NCI-H1694 (cell line): ENCODE measurements around the gene PPARG.
"Not testable (repeated sequence)": the region's sequence is repeated elsewhere in the genome, so short reads cannot be mapped to it uniquely, and the experiment has no call there.

Experiments
- DNase-seq: peaks from one replicate; lab custom pipeline; 2025; lab: John Stamatoyannopoulos, UW

PPARG gene

GRCh38 chr3:12288182-12289129 lies at the start of gene PPARG:
PPARG (plus strand) TSS chr3:12289070; CDS start chr3:12379712, 90,642 bp downstream.
- no peak for DNase-seq

GRCh38 chr3:12239301-12239700 lies 49.6 kb upstream of the PPARG start:
- DNase-seq: no peak

GRCh38 chr3:12242772-12243171 lies 46.1 kb upstream of the PPARG start:
- no peak for DNase-seq

GRCh38 chr3:12246497-12247163 lies 42.2 kb upstream of the PPARG start:
- no peak for DNase-seq

- DNase-seq: no peak
Measured at GRCh38 chr3:12247411-12247810, 41.5 kb upstream of the PPARG start.

- no peak for DNase-seq
Measured at GRCh38 chr3:12249519-12249918, 39.4 kb upstream of the PPARG start.

GRCh38 chr3:12252889-12253288 lies 36.0 kb upstream of the PPARG start:
- no peak for DNase-seq

GRCh38 chr3:12253516-12254343 lies 35.1 kb upstream of the PPARG start:
- DNase-seq: no peak

- DNase-seq: no peak
Measured at GRCh38 chr3:12255393-12255792, 33.5 kb upstream of the PPARG start.

GRCh38 chr3:12258911-12259310 lies 30.0 kb upstream of the PPARG start:
- no peak for DNase-seq

GRCh38 chr3:12262173-12262572 lies 26.7 kb upstream of the PPARG start:
- not testable (repeated sequence) for DNase-seq

GRCh38 chr3:12265508-12265907 lies 23.4 kb upstream of the PPARG start:
- no peak for DNase-seq

GRCh38 chr3:12266038-12266437 lies 22.8 kb upstream of the PPARG start:
- DNase-seq: no peak

- DNase-seq: no peak
Measured at GRCh38 chr3:12267376-12268030, 21.4 kb upstream of the PPARG start.

GRCh38 chr3:12268049-12268735 lies 20.7 kb upstream of the PPARG start:
- DNase-seq: no peak

- DNase-seq: no peak
Measured at GRCh38 chr3:12270976-12271375, 17.9 kb upstream of the PPARG start.

GRCh38 chr3:12273045-12273695 lies 15.7 kb upstream of the PPARG start:
- no peak for DNase-seq

- no peak for DNase-seq
Measured at GRCh38 chr3:12275974-12276650, 12.8 kb upstream of the PPARG start.

- DNase-seq: not testable (repeated sequence)
Measured at GRCh38 chr3:12276827-12277226, 12.0 kb upstream of the PPARG start.

- no peak for DNase-seq
Measured at GRCh38 chr3:12278566-12278965, 10.3 kb upstream of the PPARG start.
